HEK293T (cell line): Measurements from ENCODE around the gene PPFIA3.
"Not testable (repeated sequence)": the region's sequence is repeated elsewhere in the genome, so short reads cannot be mapped to it uniquely, and the experiment has no call there.

Source experiments
- CTCF ChIA-PET: fragments of 350-600 bp; formaldehyde crosslinking; extraction: SDS; loops from one replicate; lab custom pipeline; 2021; ENCODE audit warnings: antibody characterized with exemption, inconsistent platforms; lab: Yijun Ruan, JAX
- POLR2A ChIA-PET: fragments of 350-600 bp; formaldehyde crosslinking; extraction: SDS; loops from one replicate; lab custom pipeline; 2020; ENCODE audit warnings: antibody characterized with exemption, inconsistent platforms; lab: Yijun Ruan, JAX
- DNase-seq: peaks from one replicate; pipeline ENCODE4 v3.0.0; 2012; ENCODE audit warnings: mixed read lengths; ENCODE audit errors: extremely low spot score
- ARNT ChIP-seq: fragments of 450-650 bp; IDR thresholded peaks from 2 replicates; pipeline ENCODE4 v1.6.1; 2017; ENCODE audit warnings: mild to moderate bottlenecking
- BHLHE40 ChIP-seq: fragments of 450-650 bp; IDR thresholded peaks from 2 replicates; pipeline ENCODE4 v1.6.1; 2016; ENCODE audit warnings: mild to moderate bottlenecking, moderate library complexity, borderline replicate concordance
- CTBP1 ChIP-seq: fragments of 450-650 bp; IDR thresholded peaks from 2 replicates; pipeline ENCODE4 v1.6.1; 2016; ENCODE audit warnings: borderline replicate concordance
- ELF4 ChIP-seq: fragments of 450-650 bp; IDR thresholded peaks from 2 replicates; pipeline ENCODE4 v1.6.1; 2017; ENCODE audit warnings: antibody characterized with exemption
- FOXA1 ChIP-seq: fragments of 450-650 bp; IDR thresholded peaks from 2 replicates; pipeline ENCODE4 v1.6.1; 2016; ENCODE audit warnings: mild to moderate bottlenecking
- FOXK2 ChIP-seq: fragments of 450-650 bp; IDR thresholded peaks from 2 replicates; pipeline ENCODE4 v1.6.1; 2016; ENCODE audit warnings: mild to moderate bottlenecking
- FOXM1 ChIP-seq: fragments of 450-650 bp; IDR thresholded peaks from 2 replicates; pipeline ENCODE4 v1.6.1; 2017; ENCODE audit warnings: mild to moderate bottlenecking, borderline replicate concordance
- HDGF ChIP-seq: fragments of 450-650 bp; IDR thresholded peaks from 2 replicates; pipeline ENCODE4 v1.6.1; 2017; ENCODE audit warnings: antibody characterized with exemption, borderline replicate concordance
- L3MBTL2 ChIP-seq: fragments of 450-650 bp; conservative IDR thresholded peaks from 2 replicates; pipeline ENCODE4 v1.6.1; 2016; ENCODE audit warnings: mild to moderate bottlenecking
- LEF1 ChIP-seq: fragments of 450-650 bp; IDR thresholded peaks from 2 replicates; pipeline ENCODE4 v1.6.1; 2017; ENCODE audit warnings: mild to moderate bottlenecking, borderline replicate concordance
- NFRKB ChIP-seq: fragments of 450-650 bp; IDR thresholded peaks from 2 replicates; pipeline ENCODE4 v1.6.1; 2016; ENCODE audit warnings: mild to moderate bottlenecking, moderate library complexity
- SP1 ChIP-seq: fragments of 450-650 bp; IDR thresholded peaks from 2 replicates; pipeline ENCODE4 v1.6.1; 2017
- SUZ12 ChIP-seq: fragments of 450-650 bp; IDR thresholded peaks from 2 replicates; pipeline ENCODE4 v1.6.1; 2016; ENCODE audit warnings: mild to moderate bottlenecking
- TARDBP ChIP-seq: fragments of 450-650 bp; IDR thresholded peaks from 2 replicates; pipeline ENCODE4 v1.6.1; 2016
- ZNF384 ChIP-seq: fragments of 450-650 bp; IDR thresholded peaks from 2 replicates; pipeline ENCODE4 v1.6.1; 2016
- TF ChIP-seq, protein P1 (sequence below): fragments of 450-650 bp; IDR thresholded peaks from 2 replicates; pipeline ENCODE4 v1.6.1; 2016

The PPFIA3 gene

DNA sequence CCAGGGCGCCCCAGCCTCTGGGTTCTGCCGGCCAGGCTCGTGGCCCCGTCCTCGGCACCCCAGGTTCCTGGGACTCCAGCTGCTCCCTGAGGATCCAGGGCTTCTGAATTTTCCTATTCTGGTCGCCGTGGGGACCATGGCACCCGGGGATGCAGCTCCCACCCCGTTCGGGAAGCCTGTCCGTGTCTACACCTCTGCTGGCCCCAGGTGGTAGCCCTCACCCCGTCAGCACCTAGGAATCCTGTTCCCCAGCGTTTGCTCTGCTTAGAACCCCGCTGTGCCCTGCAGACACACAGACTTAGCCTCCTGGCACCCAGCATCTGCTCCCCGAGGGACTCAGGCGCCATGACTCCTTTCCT is 960 bp downstream of the PPFIA3 start:
- TF ChIP-seq, protein P1, sequence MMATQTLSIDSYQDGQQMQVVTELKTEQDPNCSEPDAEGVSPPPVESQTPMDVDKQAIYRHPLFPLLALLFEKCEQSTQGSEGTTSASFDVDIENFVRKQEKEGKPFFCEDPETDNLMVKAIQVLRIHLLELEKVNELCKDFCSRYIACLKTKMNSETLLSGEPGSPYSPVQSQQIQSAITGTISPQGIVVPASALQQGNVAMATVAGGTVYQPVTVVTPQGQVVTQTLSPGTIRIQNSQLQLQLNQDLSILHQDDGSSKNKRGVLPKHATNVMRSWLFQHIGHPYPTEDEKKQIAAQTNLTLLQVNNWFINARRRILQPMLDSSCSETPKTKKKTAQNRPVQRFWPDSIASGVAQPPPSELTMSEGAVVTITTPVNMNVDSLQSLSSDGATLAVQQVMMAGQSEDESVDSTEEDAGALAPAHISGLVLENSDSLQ = no peak
- no peak for TF ChIP-seq BHLHE40

DNA sequence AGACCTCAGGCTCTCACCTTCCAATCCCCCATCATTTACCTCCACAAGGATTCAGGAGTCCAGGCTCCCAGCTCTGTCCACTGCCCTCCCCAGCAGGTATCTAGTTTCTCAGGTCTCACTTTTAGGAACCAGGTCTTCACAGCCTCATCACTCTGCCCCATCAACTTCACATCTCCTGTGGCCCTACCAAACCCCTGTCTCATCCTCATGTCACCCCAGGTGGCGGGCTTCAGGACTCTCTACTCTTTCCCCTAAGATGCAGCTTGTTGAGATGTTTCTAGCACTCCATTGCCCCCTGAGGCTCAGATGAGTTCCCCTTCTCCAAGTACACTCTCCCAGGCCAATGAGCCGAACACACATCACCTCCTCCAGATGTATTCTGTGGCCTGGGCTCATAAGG is 1.5 kb downstream of the PPFIA3 start:
- TF ChIP-seq HDGF (no peak), CTBP1 (no peak)
- POLR2A ChIA-PET = interaction anchor here (0.7 kb wide), 1 partner anchor 10 kb away, joined by 3 read pairs; no protein-coding TSS in a partner anchor
- no peak for DNase-seq
- CTCF ChIA-PET = no interaction called here

More for the DNA sequence above, 960 bp downstream of the PPFIA3 start:
- POLR2A ChIA-PET = no interaction called here
- CTCF ChIA-PET = no interaction called here
- no peak for DNase-seq

DNA sequence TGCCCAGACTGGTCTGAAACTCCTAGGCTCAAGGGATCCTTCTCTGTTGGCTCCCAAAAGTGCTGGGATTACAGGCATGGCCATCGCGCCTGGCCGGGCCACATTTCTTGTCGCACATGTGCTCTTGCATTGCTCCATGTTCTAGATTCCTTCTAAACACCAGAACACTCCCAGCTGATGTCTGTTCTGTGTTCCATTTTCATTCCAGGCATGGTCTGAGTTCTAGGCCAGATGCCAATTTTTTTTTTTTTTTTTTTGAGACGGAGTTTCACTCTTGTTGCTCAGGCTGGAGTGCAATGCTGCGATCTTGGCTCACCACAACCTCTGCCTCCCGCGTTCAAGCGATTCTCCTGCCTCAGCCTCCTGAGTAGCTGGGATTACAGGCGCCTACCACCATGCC is 2.5 kb downstream of the PPFIA3 start:
- POLR2A ChIA-PET, DNase-seq, CTCF ChIA-PET: not testable (repeated sequence)

DNA sequence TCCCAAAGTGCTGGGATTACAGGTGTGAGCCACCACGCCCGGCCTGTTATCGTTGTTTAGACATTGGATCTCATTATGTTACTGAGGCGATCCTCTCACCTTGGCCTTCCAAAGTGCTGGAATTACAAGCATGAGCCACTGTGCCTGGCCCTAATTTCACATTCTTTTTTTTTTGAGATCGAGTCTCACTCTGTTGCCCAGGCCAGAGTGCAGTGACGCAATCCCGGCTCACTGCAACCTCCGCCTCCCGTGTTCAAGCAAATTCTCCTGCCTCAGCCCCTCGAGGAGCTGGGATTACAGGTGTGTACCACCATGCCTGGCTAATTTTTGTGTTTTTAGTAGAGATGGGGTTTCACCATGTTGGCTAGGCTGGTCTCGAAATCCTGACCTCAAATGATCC is 3.9 kb downstream of the PPFIA3 start:
- CTCF ChIA-PET, DNase-seq, POLR2A ChIA-PET: not testable (repeated sequence)

DNA sequence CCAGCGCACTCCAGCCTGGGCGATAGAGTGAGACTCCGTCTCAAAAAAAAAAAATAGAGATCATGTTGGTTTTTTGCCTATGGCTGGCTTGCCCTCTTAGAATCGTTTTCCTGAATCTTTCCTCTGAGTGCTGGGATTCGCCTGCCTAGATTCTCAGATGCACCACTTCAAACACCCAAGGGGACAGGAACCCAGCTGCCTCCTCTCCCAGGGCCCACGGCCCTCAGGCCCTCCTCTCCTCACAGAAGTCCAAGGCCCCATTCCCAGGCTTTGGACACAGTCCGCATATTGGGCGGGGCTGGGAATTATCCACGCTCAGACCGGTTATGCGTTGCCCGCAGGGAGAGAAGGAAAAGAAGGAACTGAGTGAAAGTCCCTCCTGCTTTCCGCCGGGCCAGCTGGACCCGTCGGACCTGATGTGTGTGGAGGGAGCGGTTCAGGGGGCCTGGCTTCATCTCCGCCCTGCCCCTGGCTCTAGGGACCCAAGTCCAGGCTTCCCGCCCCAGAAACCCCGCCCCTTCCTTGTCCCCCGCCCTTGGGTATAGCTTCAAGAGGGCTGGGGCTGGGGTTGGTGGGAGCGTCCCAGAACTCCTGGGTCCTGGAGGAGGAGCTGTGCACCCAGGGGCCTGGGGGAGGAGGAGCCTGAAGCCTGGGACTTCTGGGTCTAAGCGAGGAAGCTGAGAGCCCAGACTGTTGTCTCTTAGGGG is 5.8 kb downstream of the PPFIA3 start:
- DNase-seq = no peak
- POLR2A ChIA-PET = no interaction called here
- TF ChIP-seq FOXA1 (no peak), ELF4 (no peak), NFRKB (no peak), ARNT (no peak), ZNF384 (no peak), SP1 (no peak), TARDBP (no peak), LEF1 (no peak), FOXK2 (no peak), FOXM1 (no peak), BHLHE40 (no peak), CTBP1 (no peak), HDGF (no peak), SUZ12 (no peak), L3MBTL2 (no peak)
- TF ChIP-seq, protein P1 = no peak
- CTCF ChIA-PET = interaction anchor here (0.6 to 1.0 kb wide), 3 partner anchors 12 to 118 kb away, joined by 3 read pairs; no protein-coding TSS in a partner anchor

DNA sequence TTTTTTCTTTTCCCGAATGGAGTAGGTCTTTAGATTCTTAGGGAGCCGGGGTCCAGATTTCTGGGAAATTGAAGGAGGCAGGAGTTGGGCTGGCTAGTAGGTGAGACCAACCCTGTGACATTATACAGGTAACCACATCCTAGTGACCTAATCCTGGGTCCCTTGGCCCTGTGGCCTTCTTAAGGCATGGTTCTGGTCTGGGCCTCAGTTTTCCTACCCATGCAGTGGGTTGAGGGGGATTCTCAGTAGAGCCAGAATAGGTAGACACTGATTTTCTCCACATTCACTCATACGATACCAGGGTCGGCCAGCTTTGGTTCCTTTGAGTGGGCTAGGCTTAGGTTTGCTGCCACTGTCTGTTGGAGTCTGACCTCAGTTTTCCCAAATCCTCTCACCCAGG is 7.2 kb downstream of the PPFIA3 start:
- TF ChIP-seq ARNT (no peak), ZNF384 (peak; percentile 19; the same call in 1 of the 2 replicates)
- CTCF ChIA-PET = no interaction called here
- DNase-seq = no peak
- POLR2A ChIA-PET = interaction anchor here (1.8 kb wide), 1 partner anchor 9 kb away, joined by 9 read pairs; no protein-coding TSS in a partner anchor

DNA sequence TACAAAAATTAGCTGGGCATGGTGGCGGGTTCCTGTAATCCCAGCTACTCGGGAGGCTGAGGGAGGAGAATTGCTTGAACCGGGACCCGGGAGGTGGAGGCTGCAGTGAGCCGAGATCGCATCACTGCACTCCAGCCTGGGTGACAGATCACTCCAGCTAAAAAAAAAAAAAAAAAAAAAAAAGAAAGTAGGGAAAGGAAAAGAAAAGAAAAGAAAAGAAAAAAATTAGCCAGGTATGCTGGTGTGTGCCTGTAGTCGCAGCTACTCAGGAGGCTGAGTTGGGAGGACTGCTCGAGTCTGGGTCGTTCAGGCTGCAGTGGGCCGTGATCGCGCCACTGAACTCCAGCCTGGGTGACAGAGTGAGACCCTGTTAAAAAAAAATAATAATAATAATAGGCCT is 7.9 kb downstream of the PPFIA3 start:
- 0 out of 2 replicates have a peak, but pooled peaks have one; percentile 6 for TF ChIP-seq ZNF384
- ChIA-PET POLR2A (interaction anchor here (0.9 to 1.8 kb wide), 5 partner anchors 9 to 15 kb away, joined by 4 to 12 read pairs (median 7); partner anchors contain the start of gene LIN7B), CTCF (interaction anchor here (0.6 to 2.1 kb wide), 5 partner anchors 18 to 98 kb away, joined by 3 to 6 read pairs (median 4); no protein-coding TSS in a partner anchor)
- not testable (repeated sequence) for DNase-seq

DNA sequence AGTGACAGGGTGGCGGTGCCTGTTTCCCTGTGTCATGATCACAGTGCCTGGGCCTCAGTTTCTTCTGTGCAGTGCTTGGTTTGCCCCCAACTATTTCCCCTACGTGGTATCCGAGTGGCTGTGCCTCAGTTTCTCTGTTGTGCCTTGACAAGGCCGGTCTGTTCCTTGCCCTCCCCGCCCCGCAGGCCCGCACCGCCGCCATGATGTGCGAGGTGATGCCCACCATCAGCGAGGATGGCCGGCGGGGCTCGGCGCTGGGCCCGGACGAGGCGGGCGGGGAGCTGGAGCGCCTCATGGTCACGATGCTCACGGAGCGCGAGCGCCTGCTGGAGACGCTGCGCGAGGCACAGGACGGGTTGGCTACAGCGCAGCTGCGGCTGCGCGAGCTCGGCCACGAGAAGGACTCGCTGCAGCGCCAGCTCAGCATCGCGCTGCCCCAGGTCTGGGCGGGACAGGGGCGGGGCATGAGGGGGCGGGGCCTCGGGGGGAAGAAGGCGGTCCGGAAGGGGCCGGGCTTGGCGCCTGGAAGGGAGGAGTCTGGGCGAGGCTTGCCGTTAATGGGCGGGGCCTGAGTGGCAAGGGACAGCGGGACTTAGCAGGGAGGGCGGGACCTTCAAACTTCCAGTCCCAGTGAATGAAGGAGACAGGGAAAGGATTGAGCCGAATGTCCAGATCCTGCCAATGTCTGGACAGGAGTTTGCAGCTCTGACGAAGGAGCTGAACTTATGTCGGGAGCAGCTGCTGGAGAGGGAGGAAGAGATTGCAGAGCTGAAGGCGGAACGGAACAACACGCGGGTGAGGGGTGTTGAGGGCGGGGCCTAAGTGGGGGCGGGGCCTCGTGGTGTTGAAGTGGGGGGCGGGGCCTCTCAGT is 8.6 kb downstream of the PPFIA3 start:
- CTCF ChIA-PET = interaction anchor here (0.6 to 2.1 kb wide), 5 partner anchors 17 to 97 kb away, joined by 3 to 6 read pairs (median 4); no protein-coding TSS in a partner anchor
- TF ChIP-seq FOXA1 (no peak), LEF1 (no peak), SUZ12 (no peak), FOXM1 (no peak), TARDBP (no peak), HDGF (no peak), NFRKB (no peak), ARNT (no peak), ELF4 (no peak), BHLHE40 (no peak), SP1 (no peak), L3MBTL2 (peak; percentile 98), ZNF384 (no peak), FOXK2 (no peak), CTBP1 (no peak)
- TF ChIP-seq, protein P1 = peak; percentile 81
- DNase-seq = peak; percentile 98
- POLR2A ChIA-PET = interaction anchor here (0.6 to 1.8 kb wide), 7 partner anchors 8 to 23 kb away, joined by 4 to 12 read pairs (median 7); partner anchors contain the start of gene LIN7B
